Tibial artery (tissue), 4 donors: ENCODE results near the gene HBEGF.

Experiments
- DNase-seq, 2 donors: peaks; one replicate each; pipeline ENCODE4 v3.0.0-alpha.2; 2019
- H3K27ac ChIP-seq, 2 donors: fragments of 200-600 bp; sonication (generic) in 1 of 2; 1 replicate in 1 of 2; 2 replicates in 1 of 2; pipeline ENCODE4 v1.5.1; 2018 to 2019; ENCODE audit warnings: mild to moderate bottlenecking in 1 of 2
- H3K27me3 ChIP-seq, 2 donors: fragments of 200-600 bp; sonication (generic) in 1 of 2; one replicate each; pipeline versions ENCODE4 v1.5.1 to v1.6.0; 2016 to 2019
- H3K36me3 ChIP-seq, 3 donors: fragments of 200-600 bp; sonication (generic) in 2 of 3; one replicate each; pipeline ENCODE4 v1.5.1; 2016 to 2019; ENCODE audit warnings: mild to moderate bottlenecking in 2 of 3
- H3K4me1 ChIP-seq, 4 donors: fragments of 200-600 bp; sonication (generic) in 2 of 4; 1 replicate in 3 of 4; 2 replicates in 1 of 4; pipeline ENCODE4 v1.5.1; 2016 to 2019
- H3K4me3 ChIP-seq, 2 donors: fragments of 200-600 bp; sonication (generic) in 1 of 2; 1 replicate in 1 of 2; 2 replicates in 1 of 2; pipeline ENCODE4 v1.5.1; 2018 to 2019; ENCODE audit warnings: mild to moderate bottlenecking in 2 of 2
- H3K9me3 ChIP-seq, 3 donors: fragments of 200-600 bp; sonication (generic) in 1 of 3; one replicate each; pipeline ENCODE4 v1.5.1; 2016 to 2019
- CTCF ChIP-seq, 2 experiments: fragments of 200-600 bp in 1 of 2; fragments of 450-650 bp in 1 of 2; IDR thresholded peaks; one replicate each; pipeline ENCODE4 v1.5.1; 2017 to 2019; ENCODE audit warnings: antibody characterized with exemption in 2 of 2, mild to moderate bottlenecking in 1 of 2, moderate library complexity in 1 of 2
- intact Hi-C: fragments of 100-400 bp; cut with DNase I; formaldehyde crosslinking; loops from one replicate; pipeline ENCODE4 v1.15.0; 2023; ENCODE audit warnings: low total_unique reads

HBEGF gene

GRCh38 chr5:140319833-140320232 is 26.6 kb downstream of the HBEGF start:
- no peak for DNase-seq
- no peak for TF ChIP-seq CTCF (IDR thresholded peaks at IDR 0.05)
- H3K9me3 ChIP-seq = no peaks in the 10 kb centered on the region
- intact Hi-C loops = no loop called here
- H3K4me1 ChIP-seq = peaks cover 5 to 26% (median 19%) of the 10 kb centered on the region in 4 donors
- H3K27me3 ChIP-seq = no peaks in the 10 kb centered on the region
- no peak overlapping the region for H3K4me3 ChIP-seq
- H3K27ac ChIP-seq = no peak overlapping the region
- H3K36me3 ChIP-seq = no peaks in the 10 kb centered on the region

GRCh38 chr5:140318792-140319191 is 27.6 kb downstream of the HBEGF start:
- Histone ChIP-seq H3K27me3 (no peaks in the 10 kb centered on the region), H3K36me3 (no peaks in the 10 kb centered on the region), H3K9me3 (no peaks in the 10 kb centered on the region), H3K27ac (no peak overlapping the region), H3K4me3 (no peak overlapping the region), H3K4me1 (peaks cover 5 to 15% (median 14%) of the 10 kb centered on the region in 4 donors)
- intact Hi-C loops = no loop called here
- TF ChIP-seq CTCF (IDR thresholded peaks at IDR 0.05) = no peak
- DNase-seq = no peak

GRCh38 chr5:140317859-140318258 is 28.5 kb downstream of the HBEGF start:
- H3K27ac ChIP-seq = no peak overlapping the region
- DNase-seq = no peak
- no peaks in the 10 kb centered on the region for H3K9me3 ChIP-seq
- H3K4me1 ChIP-seq = peaks cover 0 to 7% (median 6%) of the 10 kb centered on the region in 4 donors
- intact Hi-C loops = no loop called here
- TF ChIP-seq CTCF (IDR thresholded peaks at IDR 0.05) = no peak
- no peaks in the 10 kb centered on the region for H3K27me3 ChIP-seq
- no peak overlapping the region for H3K4me3 ChIP-seq
- no peaks in the 10 kb centered on the region for H3K36me3 ChIP-seq

GRCh38 chr5:140312791-140313189 is 33.6 kb downstream of the HBEGF start:
- intact Hi-C loops = no loop called here
- H3K27ac ChIP-seq = peak overlapping the region in 1 of 2 donors; percentile 38
- no peaks in the 10 kb centered on the region for H3K27me3 ChIP-seq
- no peaks in the 10 kb centered on the region for H3K36me3 ChIP-seq
- no peaks in the 10 kb centered on the region for H3K9me3 ChIP-seq
- no peak overlapping the region for H3K4me3 ChIP-seq
- no peak for DNase-seq
- TF ChIP-seq CTCF (IDR thresholded peaks at IDR 0.05) = no peak
- peaks cover 0 to 16% (median 6%) of the 10 kb centered on the region in 4 donors for H3K4me1 ChIP-seq

- Histone ChIP-seq H3K4me1 (peaks cover 0 to 16% (median 6%) of the 10 kb centered on the region in 4 donors), H3K4me3 (no peak overlapping the region), H3K9me3 (no peaks in the 10 kb centered on the region), H3K36me3 (no peaks in the 10 kb centered on the region), H3K27me3 (no peaks in the 10 kb centered on the region), H3K27ac (peak overlapping the region; percentile 35 to 38)
- intact Hi-C loops = no loop called here
- TF ChIP-seq CTCF (IDR thresholded peaks at IDR 0.05) = no peak
- DNase-seq = peak in 1 of 2 donors; percentile 33
Measured at GRCh38 chr5:140312067-140312790, 34.2 kb downstream of the HBEGF start.
